Spleen (tissue), 11 donors: ENCODE results near the gene DIP2C. TPM values are rescaled to one million over a fixed set of nuclear protein-coding genes. Genes with fewer than 3 reads are reported as not detected.

Experiments used
- DNase-seq: peaks from one replicate; pipeline ENCODE4 v3.0.0-alpha.2; 2020
- H3K27ac ChIP-seq, 8 donors: fragments of 200-600 bp; sonication (generic) in 7 of 8; 1 replicate in 4 of 8; 2 replicates in 4 of 8; pipeline versions ENCODE4 v1.5.0 to v1.8.0; 2016 to 2021; ENCODE audit warnings: inconsistent platforms in 4 of 8, mild to moderate bottlenecking in 4 of 8, moderate library complexity in 1 of 8
- H3K27me3 ChIP-seq, 7 donors: fragments of 200-600 bp; sonication (generic) in 6 of 7; replicated peaks in 1 of 7; 1 replicate in 4 of 7; 2 replicates in 3 of 7; pipeline versions ENCODE4 v1.5.0 to v1.8.0; 2016 to 2021; ENCODE audit warnings: inconsistent platforms in 3 of 7, mild to moderate bottlenecking in 1 of 7
- H3K36me3 ChIP-seq, 6 donors: fragments of 200-600 bp; sonication (generic) in 5 of 6; 1 replicate in 4 of 6; 2 replicates in 2 of 6; pipeline versions ENCODE4 v1.5.0 to v1.8.0; 2016 to 2021; ENCODE audit warnings: inconsistent platforms in 2 of 6
- H3K4me1 ChIP-seq, 6 donors: fragments of 200-600 bp; sonication (generic) in 5 of 6; 1 replicate in 3 of 6; 2 replicates in 3 of 6; pipeline versions ENCODE4 v1.5.0 to v1.8.0; 2016 to 2021; ENCODE audit warnings: inconsistent platforms in 3 of 6
- H3K4me3 ChIP-seq, 8 donors: fragments of 200-600 bp; sonication (generic) in 7 of 8; 1 replicate in 4 of 8; 2 replicates in 4 of 8; pipeline versions ENCODE4 v1.5.0 to v1.8.0; 2016 to 2021; ENCODE audit warnings: inconsistent platforms in 4 of 8, mild to moderate bottlenecking in 4 of 8, moderate library complexity in 2 of 8
- H3K9me3 ChIP-seq, 8 donors: fragments of 200-600 bp; sonication (generic) in 7 of 8; 1 replicate in 4 of 8; 2 replicates in 4 of 8; pipeline versions ENCODE4 v1.5.0 to v1.8.0; 2016 to 2021; ENCODE audit warnings: inconsistent platforms in 4 of 8
- POLR2A ChIP-seq, 3 donors: fragments of 450-650 bp; IDR thresholded peaks; one replicate each; pipeline ENCODE4 v1.5.1; 2017; ENCODE audit warnings: antibody characterized with exemption in 3 of 3, mild to moderate bottlenecking in 1 of 3
- POLR2AphosphoS5 ChIP-seq, 3 donors: sonication (generic); formaldehyde crosslinking; IDR thresholded peaks; one replicate each; pipeline ENCODE4 v1.5.1; 2017; ENCODE audit warnings: antibody characterized with exemption in 3 of 3
- WGBS, 5 donors: extraction: QIAGEN DNeasy Blood & Tissue Kit in 3 of 5; methylation state at CpG; one replicate each; pipeline versions ENCODE4 v1.1.5 to v1.1.7; 2013 to 2018; 5-methylcytosine and 5-hydroxymethylcytosine counted together
- intact Hi-C: fragments of 100-400 bp; cut with DNase I; formaldehyde crosslinking; loops from one replicate; pipeline ENCODE4 v1.15.0; 2023; ENCODE audit warnings: low total_unique reads
- polyA plus RNA-seq, 3 donors: library from polyadenylated mRNA; stranded (reverse); fragments of 200-250 nt; gene quantifications; one replicate each; pipeline ENCODE4 v1.2.1, GENCODE V29; 2013
- total RNA-seq, 7 donors: library from RNA; depleted of rRNA in 3 of 7; stranded (reverse); fragments of >200 nt in 3 of 7; fragmentation: NEBNext Ultra II Directional in 4 of 7; extraction: Animal tissue kit (Norgen Biotek cat#: 25700) in 4 of 7; gene quantifications; one replicate each; pipeline versions ENCODE4 v1.1.0 to v1.2.1, GENCODE V29; 2016 to 2021
- TF ChIP-seq, protein P1 (sequence below), 11 experiments: fragments of 200-600 bp in 7 of 11; fragments of 450-650 bp in 4 of 11; sonication (generic) in 4 of 11; IDR thresholded peaks in 8 of 11; conservative IDR thresholded peaks in 3 of 11; 1 replicate in 7 of 11; 2 replicates in 4 of 11; pipeline versions ENCODE4 v1.4.0 to v1.8.0; 2016 to 2021; ENCODE audit warnings: antibody characterized with exemption in 11 of 11, inconsistent platforms in 4 of 11, mild to moderate bottlenecking in 1 of 11
- donor health status: healthy with polysubstance abuse.
- donor health status: DM: no; HTN: no; CAD: no; lungs with moderate emphysema.
- donor health status: DM: no; HTN: no; CAD: no.
- donor health status: Bipolar disorder and iron deficiency.
- donor health status: healthy.
- donor health status: DM: no; HTN: no; CAD: no.
- donor health status: DM: yes; HTN: yes; CAD: no.

Gene DIP2C
- total and polyA plus RNA-seq, 10 donors, result 2.2 to 13.1 (median 9.0) TPM

DNA sequence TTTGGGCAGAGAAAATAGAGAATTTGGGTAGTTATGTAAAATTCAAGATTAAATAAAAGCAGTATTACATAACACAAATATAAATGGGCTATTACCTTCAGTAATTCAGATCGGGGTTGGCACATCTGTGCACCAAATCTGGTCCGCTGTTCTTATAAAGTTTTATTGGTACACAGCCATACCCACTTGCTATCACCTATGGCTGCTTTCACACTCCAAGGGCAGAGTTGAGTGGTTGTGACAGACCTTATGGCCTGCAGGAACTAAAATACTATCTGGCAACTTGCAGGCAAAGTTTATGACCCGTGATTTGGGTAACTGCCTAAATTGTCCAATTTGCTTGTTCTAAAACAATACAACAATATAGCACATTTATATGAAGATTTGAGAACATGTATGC is 249.3 kb downstream of the DIP2C start:
- no peaks in the 10 kb centered on the region for H3K4me1 ChIP-seq
- 89 to 94% (median 93%) methylated on average over 3 of the region's 3 CpGs for WGBS, 5 donors

DNA sequence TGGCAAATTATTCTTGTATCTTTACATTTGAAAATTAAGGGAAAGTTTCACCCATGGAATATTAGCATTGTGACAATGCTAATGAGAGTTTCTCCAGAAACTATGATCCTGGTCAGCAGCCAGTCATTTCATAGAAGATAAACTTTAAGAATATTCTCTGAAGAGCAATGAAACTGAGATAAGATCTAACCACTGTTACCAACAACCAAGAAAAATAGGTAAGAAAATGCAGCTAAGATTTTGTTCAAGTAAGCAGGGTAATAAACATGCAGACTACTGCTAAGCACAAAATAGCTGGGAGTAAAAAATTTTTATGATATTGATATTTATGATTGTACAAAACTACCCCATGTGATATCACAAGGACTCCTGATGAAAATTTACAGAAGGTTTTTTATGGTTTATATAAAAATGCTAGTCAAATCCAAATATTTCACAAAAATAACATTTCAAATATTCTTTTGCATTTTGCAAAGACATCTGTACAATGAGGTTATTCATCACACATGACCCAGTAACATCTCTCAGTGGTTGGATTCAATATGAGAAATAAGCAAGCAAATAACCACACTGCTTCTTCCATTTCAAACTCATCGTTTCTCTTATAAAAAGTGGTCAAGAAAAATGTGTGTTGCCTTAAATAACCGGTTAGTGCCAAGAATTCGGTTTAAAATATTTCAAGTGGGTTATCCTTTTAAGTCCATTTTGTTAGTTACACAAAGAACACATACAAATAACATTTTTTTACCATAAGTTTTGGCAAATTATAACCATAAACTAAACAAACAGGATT is 251.6 kb downstream of the DIP2C start:
- H3K36me3 ChIP-seq, result peaks cover 0 to 15% (median 1%) of the 10 kb centered on the region in 6 donors
- no peak for DNase-seq
- H3K4me3 ChIP-seq, result no peak overlapping the region
- H3K27ac ChIP-seq, result no peak overlapping the region
- H3K4me1 ChIP-seq, result no peaks in the 10 kb centered on the region
- TF ChIP-seq, protein P1, sequence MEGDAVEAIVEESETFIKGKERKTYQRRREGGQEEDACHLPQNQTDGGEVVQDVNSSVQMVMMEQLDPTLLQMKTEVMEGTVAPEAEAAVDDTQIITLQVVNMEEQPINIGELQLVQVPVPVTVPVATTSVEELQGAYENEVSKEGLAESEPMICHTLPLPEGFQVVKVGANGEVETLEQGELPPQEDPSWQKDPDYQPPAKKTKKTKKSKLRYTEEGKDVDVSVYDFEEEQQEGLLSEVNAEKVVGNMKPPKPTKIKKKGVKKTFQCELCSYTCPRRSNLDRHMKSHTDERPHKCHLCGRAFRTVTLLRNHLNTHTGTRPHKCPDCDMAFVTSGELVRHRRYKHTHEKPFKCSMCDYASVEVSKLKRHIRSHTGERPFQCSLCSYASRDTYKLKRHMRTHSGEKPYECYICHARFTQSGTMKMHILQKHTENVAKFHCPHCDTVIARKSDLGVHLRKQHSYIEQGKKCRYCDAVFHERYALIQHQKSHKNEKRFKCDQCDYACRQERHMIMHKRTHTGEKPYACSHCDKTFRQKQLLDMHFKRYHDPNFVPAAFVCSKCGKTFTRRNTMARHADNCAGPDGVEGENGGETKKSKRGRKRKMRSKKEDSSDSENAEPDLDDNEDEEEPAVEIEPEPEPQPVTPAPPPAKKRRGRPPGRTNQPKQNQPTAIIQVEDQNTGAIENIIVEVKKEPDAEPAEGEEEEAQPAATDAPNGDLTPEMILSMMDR (IDR thresholded peaks at IDR 0.05 in 8 of 11, conservative IDR thresholded peaks at IDR 0.05 in 3 of 11), result no peak
- TF ChIP-seq POLR2A (IDR thresholded peaks at IDR 0.05), result no peak
- H3K27me3 ChIP-seq, result no peaks in the 10 kb centered on the region
- intact Hi-C loops, result no loop called here
- 72 to 87% (median 83%) methylated on average over 3 of the region's 3 CpGs for WGBS, 5 donors
- H3K9me3 ChIP-seq, result no peaks in the 10 kb centered on the region

More for the DNA sequence above, 249.3 kb downstream of the DIP2C start:
- H3K4me3 ChIP-seq, result no peak overlapping the region
- intact Hi-C loops, result no loop called here
- DNase-seq, result no peak
- no peaks in the 10 kb centered on the region for H3K27me3 ChIP-seq
- H3K9me3 ChIP-seq, result no peaks in the 10 kb centered on the region
- H3K27ac ChIP-seq, result no peak overlapping the region
- peaks cover 0 to 15% (median 1%) of the 10 kb centered on the region in 6 donors for H3K36me3 ChIP-seq
- TF ChIP-seq POLR2A (IDR thresholded peaks at IDR 0.05), result no peak
- no peak for TF ChIP-seq POLR2AphosphoS5 (IDR thresholded peaks at IDR 0.05)

DNA sequence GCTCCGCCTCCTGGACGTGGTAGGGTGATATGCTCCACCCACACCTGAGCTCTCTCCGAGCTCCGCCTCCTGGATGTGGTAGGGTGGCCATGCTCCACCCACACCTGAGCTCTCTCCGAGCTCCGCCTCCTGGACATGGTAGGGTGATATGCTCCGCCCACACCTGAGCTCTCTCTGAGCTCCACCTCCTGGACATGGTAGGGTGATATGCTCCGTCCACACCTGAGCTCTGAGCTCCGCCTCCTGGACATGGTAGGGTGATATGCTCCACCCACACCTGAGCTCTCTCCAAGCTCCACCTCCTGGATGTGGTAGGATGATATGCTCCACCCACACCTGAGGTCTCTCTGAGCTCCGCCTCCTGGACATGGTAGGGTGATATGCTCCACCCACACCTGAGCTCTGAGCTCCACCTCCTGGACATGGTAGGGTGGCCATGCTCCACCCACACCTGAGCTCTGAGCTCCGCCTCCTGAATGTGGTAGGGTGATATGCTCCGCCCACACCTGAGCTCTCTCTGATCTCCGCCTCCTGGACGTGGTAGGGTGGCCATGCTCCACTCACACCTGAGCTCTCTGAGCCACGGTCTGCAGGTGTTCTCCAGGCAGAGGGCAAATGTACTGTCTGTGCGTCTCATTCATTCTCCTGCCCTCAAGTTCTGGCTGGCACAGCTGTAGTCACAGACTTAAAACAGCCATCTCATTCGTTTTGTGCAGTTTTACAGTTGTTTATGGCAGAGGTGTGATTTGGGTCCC is 252.4 kb downstream of the DIP2C start:
- intact Hi-C loops, result no loop called here
- peaks cover 0 to 15% (median 1%) of the 10 kb centered on the region in 6 donors for H3K36me3 ChIP-seq
- H3K4me1 ChIP-seq, result no peaks in the 10 kb centered on the region
- DNase-seq, result no peak
- no peak overlapping the region for H3K4me3 ChIP-seq
- WGBS, 5 donors, result 87 to 92% (median 88%) methylated on average over 12 to 17 of the region's 17 CpGs
- no peak overlapping the region for H3K27ac ChIP-seq
- H3K27me3 ChIP-seq, result no peaks in the 10 kb centered on the region
- H3K9me3 ChIP-seq, result peaks cover 0 to 4% (median 0%) of the 10 kb centered on the region in 8 donors
- TF ChIP-seq, protein P1 (IDR thresholded peaks at IDR 0.05 in 8 of 11, conservative IDR thresholded peaks at IDR 0.05 in 3 of 11), result no peak
- TF ChIP-seq POLR2AphosphoS5 (IDR thresholded peaks at IDR 0.05) (no peak), POLR2A (IDR thresholded peaks at IDR 0.05) (no peak)

DNA sequence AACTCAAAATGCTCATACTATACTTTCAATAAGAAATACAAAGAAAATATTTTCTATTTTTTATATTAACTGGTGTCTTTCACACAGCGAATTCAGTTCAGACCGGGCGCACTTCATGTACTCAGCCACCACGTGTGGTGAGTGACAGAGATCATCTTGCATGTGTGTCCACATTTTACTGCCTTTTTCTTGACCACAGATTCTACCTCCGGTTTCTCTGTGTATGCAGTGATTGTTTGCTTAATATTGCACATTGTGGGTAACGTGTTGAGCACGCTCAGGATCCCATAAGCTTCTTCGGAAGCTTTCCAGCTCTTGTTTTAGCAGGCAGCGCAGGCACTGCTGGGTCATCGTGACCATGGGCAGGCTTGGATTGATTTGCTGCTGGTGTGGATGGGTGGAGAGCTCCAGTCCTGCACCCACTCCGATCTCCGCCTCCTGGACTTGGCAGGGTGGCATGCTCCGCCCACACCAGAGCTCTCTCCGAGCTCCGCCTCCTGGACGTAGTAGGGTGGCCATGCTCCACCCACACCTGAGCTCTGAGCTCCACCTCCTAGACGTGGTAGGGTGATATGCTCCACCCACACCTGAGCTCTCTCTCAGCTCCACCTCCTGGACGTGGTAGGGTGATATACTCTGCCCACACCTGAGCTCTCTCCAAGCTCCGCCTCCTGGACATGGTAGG is 253.3 kb downstream of the DIP2C start:
- TF ChIP-seq, protein P1 (IDR thresholded peaks at IDR 0.05 in 8 of 11, conservative IDR thresholded peaks at IDR 0.05 in 3 of 11), result no peak
- TF ChIP-seq POLR2AphosphoS5 (IDR thresholded peaks at IDR 0.05), result no peak
- no peak for TF ChIP-seq POLR2A (IDR thresholded peaks at IDR 0.05)
- intact Hi-C loops, result no loop called here
- H3K9me3 ChIP-seq, result peaks cover 0 to 8% (median 0%) of the 10 kb centered on the region in 8 donors

More for the DNA sequence above, 253.3 kb downstream of the DIP2C start:
- Histone ChIP-seq H3K27ac (no peak overlapping the region), H3K27me3 (no peaks in the 10 kb centered on the region), H3K36me3 (peaks cover 0 to 15% (median 1%) of the 10 kb centered on the region in 6 donors), H3K4me1 (no peaks in the 10 kb centered on the region), H3K4me3 (no peak overlapping the region)
- 92 to 97% (median 95%) methylated on average over 19 of the region's 19 CpGs for WGBS, 5 donors
- DNase-seq, result no peak
